Metanephros (tissue), 1 donor: ENCODE results near the gene DOLK. TPM values are rescaled to one million over a fixed set of nuclear protein-coding genes. Genes with fewer than 3 reads are reported as not detected.

Experiments used
- total RNA-seq: library from RNA; depleted of rRNA; stranded (reverse); fragments of >200 nt; gene quantifications from one replicate; pipeline ENCODE4 v1.2.3, GENCODE V29; 2014

Gene DOLK
- 12.2 TPM for total RNA-seq

DNA sequence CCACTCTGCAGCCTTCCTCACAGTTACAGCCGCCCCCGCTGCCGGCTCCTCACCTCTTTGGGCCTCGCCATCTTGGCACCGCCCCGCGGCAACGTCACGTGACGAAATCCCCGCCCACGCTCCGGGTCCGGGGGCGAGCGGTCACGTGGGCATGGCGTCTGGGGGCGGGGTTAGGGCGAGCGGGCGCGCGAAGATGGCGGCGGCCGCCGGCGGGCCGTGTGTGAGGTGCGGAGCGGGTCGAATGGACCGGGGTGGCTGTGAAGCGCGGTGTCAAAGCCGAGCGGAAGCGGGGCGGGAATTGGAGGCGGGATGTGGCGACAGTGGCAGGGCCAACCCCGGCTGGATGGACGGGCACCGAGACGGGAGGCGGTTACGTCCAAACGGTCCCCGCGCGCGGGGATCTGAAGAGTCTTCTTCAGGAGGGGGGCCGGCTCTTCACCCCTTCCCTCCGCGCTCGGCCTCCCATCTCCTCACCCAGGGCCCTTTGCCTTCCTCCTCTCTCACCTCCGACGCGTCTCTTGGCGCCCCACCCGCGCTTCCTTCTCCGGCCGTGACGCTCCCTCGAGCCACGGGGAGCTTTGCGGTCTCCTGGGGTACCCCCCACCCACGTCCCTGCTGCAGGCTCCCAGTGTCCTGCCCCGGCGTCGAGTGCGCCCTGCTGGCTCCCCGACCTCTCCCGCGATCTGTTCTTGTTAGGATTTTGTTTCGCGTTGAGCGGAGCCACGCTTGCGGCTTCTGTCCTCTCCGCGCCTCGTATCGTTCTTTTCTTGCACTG, at the start of gene DOLK, which contains the start of gene NUP188:
DOLK (minus strand) TSS at position 77 of the 775 bp plus-strand sequence. CDS start 300 bp downstream, outside the sequence.
NUP188 (plus strand) TSS at position 173 of the 775 bp plus-strand sequence; CDS start at position 194, 21 bp downstream.

DNA sequence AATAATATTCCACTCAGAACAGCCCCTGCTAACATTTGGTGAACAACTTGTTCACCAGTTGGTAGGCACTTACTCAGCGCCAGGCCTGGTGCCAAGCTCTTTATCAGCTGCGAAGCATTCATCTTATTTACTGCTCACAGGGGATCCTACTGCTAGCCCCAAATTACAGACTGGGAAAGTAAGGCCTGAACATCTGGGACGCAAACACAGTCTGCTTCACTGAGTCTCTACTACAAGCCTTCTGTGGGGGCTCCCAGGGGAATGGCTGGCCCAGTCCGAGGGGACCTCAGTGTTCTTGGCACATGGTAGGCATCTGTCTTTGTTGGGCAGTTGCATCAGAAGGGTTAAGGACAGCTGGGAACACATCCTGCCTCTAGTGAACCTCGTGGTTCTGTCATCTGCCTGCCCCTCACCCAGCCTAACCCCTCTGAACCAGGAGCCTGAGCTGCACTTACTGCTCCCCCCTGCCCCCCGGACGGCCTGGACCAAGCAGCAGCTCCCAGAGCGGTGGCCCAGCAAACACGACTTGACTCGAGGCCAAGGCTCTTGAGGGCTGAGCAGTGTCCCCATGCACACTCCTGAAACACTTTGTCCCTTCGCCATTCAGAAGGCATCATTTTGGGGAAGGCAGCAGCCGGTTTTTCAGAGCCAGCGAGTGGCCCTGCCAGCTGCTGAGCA, 26.9 kb downstream of the DOLK start, which contains the start of gene PHYHD1:
PHYHD1 (plus strand) TSS at position 602 of the 678 bp plus-strand sequence. CDS start 1,342 bp downstream, outside the sequence.

Other genes with a start within 250 kb of the DOLK start
- 6.1 TPM for gene PKN3, start 245.1 kb downstream of the DOLK start, total RNA-seq
- 44.6 TPM for gene ZDHHC12, start 223.5 kb downstream of the DOLK start, total RNA-seq
- gene ZER1, start 175.7 kb downstream of the DOLK start, total RNA-seq = 49.2 TPM
- gene TBC1D13, start 160.3 kb downstream of the DOLK start, total RNA-seq = 18.7 TPM
- gene ENDOG, start 129.1 kb downstream of the DOLK start, total RNA-seq = 20.0 TPM
- gene SPOUT1, start 117.8 kb downstream of the DOLK start, total RNA-seq = 28.6 TPM
- gene KYAT1, start 65.7 kb downstream of the DOLK start, total RNA-seq = 14.1 TPM
- 28.1 TPM for gene LRRC8A, start 65.5 kb downstream of the DOLK start, total RNA-seq
- 41.6 TPM for gene PHYHD1, start 26.6 kb downstream of the DOLK start, total RNA-seq
- 48.5 TPM for gene NUP188, start 96 bp upstream of the DOLK start, total RNA-seq
- gene SH3GLB2, start 80.7 kb upstream of the DOLK start, total RNA-seq = 55.9 TPM
- gene MIGA2, start 89.0 kb upstream of the DOLK start, total RNA-seq = 28.7 TPM
- gene DOLPP1, start 133.5 kb upstream of the DOLK start, total RNA-seq = 13.5 TPM
- gene CRAT, start 163.2 kb upstream of the DOLK start, total RNA-seq = 49.1 TPM
- gene PTPA, start 163.8 kb upstream of the DOLK start, total RNA-seq = 83.6 TPM
- gene IER5L, start 230.7 kb upstream of the DOLK start, total RNA-seq = 97.3 TPM